Astrocyte of the spinal cord (primary cell): Measurements from ENCODE around the gene FMN1.

Experiments used
- DNase-seq: peaks from one replicate; pipeline ENCODE4 v3.0.0; 2011; ENCODE audit warnings: low read depth, low spot score
- H3K4me3 ChIP-seq: 2 replicates; pipeline ENCODE4 v1.5.1; 2011; ENCODE audit warnings: low read depth, mild to moderate bottlenecking, low read length, moderate library complexity
- CTCF ChIP-seq: IDR thresholded peaks from 2 replicates; pipeline ENCODE4 v1.5.1; 2012; ENCODE audit warnings: low read depth, mild to moderate bottlenecking, low read length, inconsistent platforms
- in situ Hi-C: cut with HindIII; loops from 2 replicates; pipeline ENCODE4 v1.10.0; 2017; ENCODE audit warnings: low sequenced_read_pairs

FMN1 gene

DNA sequence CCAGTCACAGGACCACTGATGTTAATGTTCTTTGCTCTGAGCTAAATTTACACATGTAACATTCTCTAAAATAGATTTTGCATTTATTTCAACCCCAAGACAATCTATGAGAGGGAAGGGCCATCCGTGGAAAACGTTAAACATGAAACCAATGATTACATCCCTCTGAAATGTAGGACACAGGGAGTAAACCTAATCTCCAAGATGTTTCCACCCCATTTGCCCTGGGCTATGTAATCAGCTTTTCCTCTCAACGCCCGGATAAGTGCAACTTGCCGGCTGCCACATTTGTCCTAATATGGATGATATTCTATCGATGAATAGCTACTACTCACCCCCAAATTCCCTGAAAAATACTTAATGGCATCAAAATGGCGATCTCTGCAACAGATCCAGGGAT is 6.4 kb upstream of the FMN1 start:
- no peak for DNase-seq

GRCh38 chr15:33200444-33200843 is 5.9 kb upstream of the FMN1 start:
- in situ Hi-C loops: no loop called here
- no peak for TF ChIP-seq CTCF
- H3K4me3 ChIP-seq: no peak overlapping the region
- no peak for DNase-seq

More for the DNA sequence above, 6.4 kb upstream of the FMN1 start:
- in situ Hi-C loops: no loop called here
- TF ChIP-seq CTCF: no peak
- H3K4me3 ChIP-seq: no peak overlapping the region

GRCh38 chr15:33198541-33198940 is 4.0 kb upstream of the FMN1 start:
- in situ Hi-C loops: no loop called here
- TF ChIP-seq CTCF: no peak

GRCh38 chr15:33197636-33198035 is 3.1 kb upstream of the FMN1 start:
- no peak for TF ChIP-seq CTCF
- H3K4me3 ChIP-seq: no peak overlapping the region
- no peak for DNase-seq
- in situ Hi-C loops: no loop called here

More at GRCh38 chr15:33198541-33198940, 4.0 kb upstream of the FMN1 start:
- H3K4me3 ChIP-seq: no peak overlapping the region
- no peak for DNase-seq

- in situ Hi-C loops: no loop called here
- no peak for TF ChIP-seq CTCF
- peak overlapping the region; percentile 56 for H3K4me3 ChIP-seq
- no peak for DNase-seq
These were observed 277 bp downstream of the FMN1 start for GRCh38 chr15:33194237-33194636.

- TF ChIP-seq CTCF: no peak
- in situ Hi-C loops: no loop called here
- no peak for DNase-seq
These were observed 2.9 kb downstream of the FMN1 start for GRCh38 chr15:33191591-33191990.

GRCh38 chr15:33190539-33190938 is 4.0 kb downstream of the FMN1 start:
- no peak overlapping the region for H3K4me3 ChIP-seq
- no peak for TF ChIP-seq CTCF
- no peak for DNase-seq
- in situ Hi-C loops: no loop called here

More at GRCh38 chr15:33191591-33191990, 2.9 kb downstream of the FMN1 start:
- H3K4me3 ChIP-seq: no peak overlapping the region
